H1 (cell line): ENCODE measurements around the gene OLFM2. TPM values are rescaled to one million over a fixed set of nuclear protein-coding genes. Genes with fewer than 3 reads are reported as not detected.

Source experiments
- CTCF ChIA-PET: fragments of 300-600 bp; sonication (Branson Sonifier 250); formaldehyde crosslinking; loops from one replicate; lab custom pipeline; 2021; ENCODE audit not compliant: partially characterized antibody; lab: Charles Lee
- POLR2A ChIA-PET: fragments of 300-600 bp; sonication (Branson Sonifier 250); formaldehyde crosslinking; loops from one replicate; lab custom pipeline; 2021; ENCODE audit warnings: inconsistent platforms; ENCODE audit not compliant: partially characterized antibody; lab: Charles Lee
- DNase-seq, 2 experiments: peaks; one replicate each; pipeline versions ENCODE4 v3.0.0 to v3.0.0-alpha.2; 2010 to 2022; ENCODE audit warnings: low spot score in 2 of 2, low read depth in 1 of 2, mixed read lengths in 1 of 2
- FAIRE-seq: peaks from 2 replicates; lab custom pipeline; 2011; peaks lifted over from hg19 to GRCh38; lab: Jason Lieb, UNC
- H2AFZ ChIP-seq: 2 replicates; pipeline ENCODE4 v1.8.1; 2012; ENCODE audit warnings: low read length, inconsistent platforms
- H2AK5ac ChIP-seq: 2 replicates; pipeline ENCODE4 v1.6.1; 2013; ENCODE audit warnings: low read depth, low read length
- H2BK120ac ChIP-seq: replicated peaks from 2 replicates; pipeline ENCODE3; 2013; ENCODE audit warnings: low read depth, low read length, inconsistent platforms
- H2BK12ac ChIP-seq: 2 replicates; pipeline ENCODE4 v1.6.1; 2013; ENCODE audit warnings: low read depth, low read length
- H2BK15ac ChIP-seq: 2 replicates; pipeline ENCODE4 v1.6.1; 2013; ENCODE audit warnings: low read length
- H2BK20ac ChIP-seq: 2 replicates; pipeline ENCODE4 v1.6.1; 2013; ENCODE audit warnings: low read length
- H2BK5ac ChIP-seq: 2 replicates; pipeline ENCODE4 v1.6.1; 2013; ENCODE audit warnings: low read depth, low read length
- H3K14ac ChIP-seq: 2 replicates; pipeline ENCODE4 v1.6.1; 2013; ENCODE audit warnings: inconsistent platforms; ENCODE audit not compliant: insufficient read length
- H3K18ac ChIP-seq: 2 replicates; pipeline ENCODE4 v1.6.1; 2013; ENCODE audit warnings: low read length; ENCODE audit errors: extremely low read depth
- H3K23ac ChIP-seq: 2 replicates; pipeline ENCODE4 v1.6.1; 2013; ENCODE audit warnings: inconsistent platforms; ENCODE audit not compliant: insufficient read length
- H3K23me2 ChIP-seq: 2 replicates; pipeline ENCODE4 v1.6.1; 2013; ENCODE audit warnings: low read depth, low read length
- H3K27ac ChIP-seq: 2 replicates; pipeline ENCODE4 v1.6.1; 2011; ENCODE audit warnings: low read depth, low read length, inconsistent platforms
- H3K27me3 ChIP-seq, 4 experiments: replicated peaks in 1 of 4; 1 replicate in 1 of 4; 2 replicates in 3 of 4; pipeline versions ENCODE4 v1.6.1 to v1.8.1; 2011 to 2013; ENCODE audit warnings: low read length in 3 of 4, mild to moderate bottlenecking in 3 of 4, inconsistent platforms in 2 of 4, mixed read lengths in 2 of 4, moderate library complexity in 1 of 4; ENCODE audit not compliant: control insufficient read depth in 3 of 4, insufficient read depth in 3 of 4; ENCODE audit errors: extremely low read depth in 1 of 4
- H3K36me3 ChIP-seq, 4 experiments: 2 replicates each; pipeline versions ENCODE4 v1.6.1 to v1.8.1; 2011 to 2013; ENCODE audit warnings: mild to moderate bottlenecking in 4 of 4, low read length in 3 of 4, moderate library complexity in 2 of 4, control low read depth in 1 of 4, inconsistent platforms in 1 of 4; ENCODE audit not compliant: insufficient read depth in 4 of 4, control insufficient read depth in 2 of 4
- H3K4ac ChIP-seq: replicated peaks from 2 replicates; pipeline ENCODE3; 2013; ENCODE audit warnings: low read length, low read depth, mixed read lengths, inconsistent platforms; ENCODE audit not compliant: insufficient read length
- H3K4me1 ChIP-seq, 4 experiments: replicated peaks in 1 of 4; 1 replicate in 1 of 4; 2 replicates in 3 of 4; pipeline versions ENCODE4 v1.6.1 to v1.8.1; 2011 to 2013; ENCODE audit warnings: low read length in 3 of 4, inconsistent platforms in 2 of 4, mixed read lengths in 1 of 4; ENCODE audit not compliant: insufficient read depth in 4 of 4, control insufficient read depth in 3 of 4
- H3K4me2 ChIP-seq, 2 experiments: 2 replicates each; pipeline versions ENCODE4 v1.6.1 to v1.8.1; 2011 to 2013; ENCODE audit warnings: low read depth in 2 of 2, low read length in 2 of 2, control low read depth in 1 of 2, inconsistent platforms in 1 of 2, mild to moderate bottlenecking in 1 of 2; ENCODE audit not compliant: insufficient read depth in 1 of 2
- H3K4me3 ChIP-seq, 4 experiments: fragments of 200-600, 300-600 bp in 1 of 4; sonication (generic), shearing (Covaris generic), sonication (Bioruptor Twin) in 1 of 4; 2 replicates each; pipeline versions ENCODE4 v1.5.1 to v1.8.1; 2011 to 2016; ENCODE audit warnings: low read length in 4 of 4, low read depth in 3 of 4, control low read depth in 2 of 4, inconsistent platforms in 2 of 4, mild to moderate bottlenecking in 2 of 4, mixed read lengths in 1 of 4, moderate library complexity in 1 of 4; ENCODE audit not compliant: insufficient read depth in 2 of 4; ENCODE audit errors: extremely low read depth in 1 of 4
- H3K56ac ChIP-seq: replicated peaks from 2 replicates; pipeline ENCODE3; 2013; ENCODE audit warnings: low read depth, mild to moderate bottlenecking, mixed read lengths, low read length, inconsistent platforms; ENCODE audit not compliant: insufficient read length
- H3K79me1 ChIP-seq: 2 replicates; pipeline ENCODE4 v1.6.1; 2013; ENCODE audit warnings: low read depth, low read length, control low read depth
- H3K79me2 ChIP-seq, 2 experiments: 2 replicates each; pipeline versions ENCODE4 v1.6.1 to v1.8.1; 2012 to 2013; ENCODE audit warnings: low read length in 2 of 2, mild to moderate bottlenecking in 2 of 2, inconsistent platforms in 1 of 2; ENCODE audit not compliant: insufficient read depth in 2 of 2, control insufficient read depth in 1 of 2
- H3K9ac ChIP-seq, 4 experiments: replicated peaks in 1 of 4; 1 replicate in 1 of 4; 2 replicates in 3 of 4; pipeline versions ENCODE4 v1.6.1 to v1.8.1; 2011 to 2013; ENCODE audit warnings: low read depth in 3 of 4, low read length in 3 of 4, control low read depth in 2 of 4, mild to moderate bottlenecking in 2 of 4, moderate library complexity in 2 of 4, inconsistent platforms in 1 of 4; ENCODE audit errors: extremely low read depth in 1 of 4
- H3K9me3 ChIP-seq, 2 experiments: 2 replicates each; pipeline versions ENCODE4 v1.6.1 to v1.8.1; 2012 to 2013; ENCODE audit warnings: mild to moderate bottlenecking in 2 of 2, moderate library complexity in 2 of 2, control low read depth in 1 of 2, inconsistent platforms in 1 of 2, low read depth in 1 of 2, low read length in 1 of 2, mixed read lengths in 1 of 2; ENCODE audit not compliant: insufficient read depth in 2 of 2
- H4K20me1 ChIP-seq, 2 experiments: replicated peaks in 1 of 2; 2 replicates each; pipeline versions ENCODE3 to v1.8.1; 2011 to 2013; ENCODE audit warnings: inconsistent platforms in 2 of 2, low read length in 2 of 2, mild to moderate bottlenecking in 1 of 2; ENCODE audit not compliant: insufficient read depth in 2 of 2, control insufficient read depth in 1 of 2
- H4K5ac ChIP-seq: 2 replicates; pipeline ENCODE4 v1.6.1; 2013; ENCODE audit warnings: low read length, low read depth, mixed read lengths, inconsistent platforms; ENCODE audit not compliant: insufficient read length
- H4K8ac ChIP-seq: 2 replicates; pipeline ENCODE4 v1.8.0; 2013; ENCODE audit warnings: mild to moderate bottlenecking, moderate library complexity, low read length, inconsistent platforms; ENCODE audit not compliant: insufficient read depth; ENCODE audit errors: extremely low read depth
- H4K91ac ChIP-seq: replicated peaks from 2 replicates; pipeline ENCODE3; 2013; ENCODE audit warnings: low read length, mixed read lengths, inconsistent platforms; ENCODE audit not compliant: insufficient read length
- BCL11A ChIP-seq, 2 experiments: IDR thresholded peaks; one replicate each; pipeline ENCODE4 v1.6.1; 2011; ENCODE audit warnings: low read depth in 2 of 2, low read length in 2 of 2, mild to moderate bottlenecking in 2 of 2
- CHD2 ChIP-seq: IDR thresholded peaks from 2 replicates; pipeline ENCODE4 v1.6.1; 2012; ENCODE audit warnings: low read length, improper control_type of control experiment
- HDAC6 ChIP-seq: IDR thresholded peaks from one replicate; pipeline ENCODE4 v1.7.1; 2012; ENCODE audit warnings: low read depth, mild to moderate bottlenecking, inconsistent platforms, low read length, moderate library complexity
- KDM4A ChIP-seq: IDR thresholded peaks from one replicate; pipeline ENCODE4 v1.7.1; 2012; ENCODE audit warnings: low read depth, mild to moderate bottlenecking, moderate library complexity, low read length, inconsistent platforms; ENCODE audit not compliant: severe bottlenecking
- NANOG ChIP-seq: IDR thresholded peaks from 2 replicates; pipeline ENCODE4 v1.6.1; 2011; ENCODE audit warnings: low read length, low read depth, mild to moderate bottlenecking, inconsistent platforms; ENCODE audit not compliant: insufficient read depth, poor library complexity, severe bottlenecking
- RAD21 ChIP-seq, 2 experiments: IDR thresholded peaks in 1 of 2; conservative IDR thresholded peaks in 1 of 2; 2 replicates each; pipeline ENCODE4 v1.6.1; 2011; ENCODE audit warnings: low read depth in 2 of 2, low read length in 2 of 2, improper control_type of control experiment in 1 of 2, inconsistent platforms in 1 of 2, mild to moderate bottlenecking in 1 of 2, moderate library complexity in 1 of 2
- SIRT6 ChIP-seq: IDR thresholded peaks from one replicate; pipeline ENCODE4 v1.7.1; 2012; ENCODE audit warnings: low read length, inconsistent platforms
- SP2 ChIP-seq: IDR thresholded peaks from 2 replicates; pipeline ENCODE4 v1.6.1; 2012; ENCODE audit warnings: mild to moderate bottlenecking, low read length, inconsistent platforms
- SP4 ChIP-seq: IDR thresholded peaks from 2 replicates; pipeline ENCODE4 v1.6.1; 2012; ENCODE audit warnings: low read length, inconsistent platforms
- SUZ12 ChIP-seq: fragments of 200-600 bp; sonication (generic); IDR thresholded peaks from 2 replicates; pipeline ENCODE4 v1.6.1; 2012; ENCODE audit warnings: mild to moderate bottlenecking, inconsistent platforms, low read length, moderate library complexity, mixed read lengths
- YY1 ChIP-seq: IDR thresholded peaks from 2 replicates; pipeline ENCODE4 v1.6.1; 2011; ENCODE audit warnings: low read depth, mild to moderate bottlenecking, low read length
- WGBS, 2 experiments: shearing (Covaris generic) in 1 of 2; methylation state at CpG; one replicate each; pipeline versions ENCODE4 v1.1.6 to v1.1.7; 2013 to 2015; ENCODE audit warnings: low lambda C conversion rate in 2 of 2, mixed read lengths in 2 of 2, inconsistent platforms in 1 of 2, low coverage in 1 of 2, missing lambda C conversion rate in 1 of 2; ENCODE audit not compliant: insufficient replicate concordance in 2 of 2, insufficient coverage in 1 of 2, insufficient read length in 1 of 2; ENCODE audit errors: extremely low coverage in 1 of 2, missing lambda C conversion rate in 1 of 2; 5-methylcytosine and 5-hydroxymethylcytosine counted together
- polyA plus RNA-seq, 7 experiments: library from polyadenylated mRNA; depleted of rRNA in 3 of 7; stranded (reverse) in 5 of 7; unstranded in 2 of 7; fragments of >200 nt in 5 of 7; fragments of 200-250 nt in 2 of 7; gene quantifications; 1 replicate in 5 of 7; 2 replicates in 1 of 7; 4 replicates in 1 of 7; pipeline versions ENCODE4 v1.2.1 to v1.2.3, GENCODE V29; 2011 to 2013; ENCODE audit warnings: missing spikeins in 2 of 7, mixed read lengths in 2 of 7
- total RNA-seq: library from RNA; stranded (reverse); fragmentation: NEBNext Ultra II Directional; extraction: Animal tissue kit (Norgen Biotek cat#: 25700); gene quantifications from 2 replicates; pipeline ENCODE4 v1.2.1, GENCODE V29; 2021
- TF ChIP-seq, protein P1 (sequence below), 3 experiments: IDR thresholded peaks; 1 replicate in 2 of 3; 2 replicates in 1 of 3; pipeline versions ENCODE4 v1.5.1 to v1.6.1; 2011; ENCODE audit warnings: low read length in 3 of 3, mild to moderate bottlenecking in 3 of 3, inconsistent platforms in 2 of 3, low read depth in 1 of 3, moderate library complexity in 1 of 3; ENCODE audit not compliant: insufficient read depth in 1 of 3; ENCODE audit errors: control extremely low read depth in 1 of 3

Gene OLFM2
- total and polyA plus RNA-seq, 2 of the 8 experiments (the other 6 are each of a cell fraction or from before 2014, with no cell fraction given) = 68.2 to 151 TPM

DNA sequence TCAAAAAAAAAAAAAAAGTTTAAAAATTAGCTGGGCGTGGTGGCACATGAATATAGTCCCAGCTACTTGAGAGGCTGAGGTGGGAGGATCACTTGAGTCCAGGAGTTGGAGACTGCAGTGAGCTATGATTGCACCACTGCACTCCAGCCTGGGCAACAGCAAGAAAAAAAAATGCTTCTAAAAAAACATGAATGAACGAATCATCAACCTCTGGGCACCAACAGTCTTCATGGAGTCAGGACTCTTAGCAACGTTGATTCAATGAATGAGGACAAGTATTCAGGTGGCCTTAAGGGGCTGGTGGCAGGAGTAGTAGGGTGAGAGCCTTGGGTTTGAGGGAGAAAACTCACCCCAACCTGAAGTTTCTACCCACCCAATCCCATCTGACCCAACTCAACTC, 20.6 kb upstream of the OLFM2 start:
- DNase-seq = no peak
- CTCF ChIA-PET = interaction anchor here (0.7 to 2.6 kb wide), 3 partner anchors 26 to 517 kb away, joined by 3 to 6 read pairs (median 3); no protein-coding TSS in a partner anchor
- H3K56ac ChIP-seq = no peak overlapping the region
- TF ChIP-seq SIRT6 = no peak
- TF ChIP-seq HDAC6 = no peak
- TF ChIP-seq YY1 = no peak
- TF ChIP-seq RAD21 (IDR thresholded peaks at IDR 0.05 in 1 of 2, conservative IDR thresholded peaks at IDR 0.05 in 1 of 2; ENCODE audit: low read depth in 2 of 2, low read length in 2 of 2) = no peak
- no peak for TF ChIP-seq SUZ12
- TF ChIP-seq BCL11A (IDR thresholded peaks at IDR 0.05; ENCODE audit: low read depth in 2 of 2, low read length in 2 of 2) = no peak
- TF ChIP-seq NANOG = no peak
- TF ChIP-seq SP4 = no peak
- TF ChIP-seq KDM4A = no peak
- TF ChIP-seq, protein P1, sequence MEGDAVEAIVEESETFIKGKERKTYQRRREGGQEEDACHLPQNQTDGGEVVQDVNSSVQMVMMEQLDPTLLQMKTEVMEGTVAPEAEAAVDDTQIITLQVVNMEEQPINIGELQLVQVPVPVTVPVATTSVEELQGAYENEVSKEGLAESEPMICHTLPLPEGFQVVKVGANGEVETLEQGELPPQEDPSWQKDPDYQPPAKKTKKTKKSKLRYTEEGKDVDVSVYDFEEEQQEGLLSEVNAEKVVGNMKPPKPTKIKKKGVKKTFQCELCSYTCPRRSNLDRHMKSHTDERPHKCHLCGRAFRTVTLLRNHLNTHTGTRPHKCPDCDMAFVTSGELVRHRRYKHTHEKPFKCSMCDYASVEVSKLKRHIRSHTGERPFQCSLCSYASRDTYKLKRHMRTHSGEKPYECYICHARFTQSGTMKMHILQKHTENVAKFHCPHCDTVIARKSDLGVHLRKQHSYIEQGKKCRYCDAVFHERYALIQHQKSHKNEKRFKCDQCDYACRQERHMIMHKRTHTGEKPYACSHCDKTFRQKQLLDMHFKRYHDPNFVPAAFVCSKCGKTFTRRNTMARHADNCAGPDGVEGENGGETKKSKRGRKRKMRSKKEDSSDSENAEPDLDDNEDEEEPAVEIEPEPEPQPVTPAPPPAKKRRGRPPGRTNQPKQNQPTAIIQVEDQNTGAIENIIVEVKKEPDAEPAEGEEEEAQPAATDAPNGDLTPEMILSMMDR (IDR thresholded peaks at IDR 0.05; ENCODE audit: control extremely low read depth in 1 of 3, insufficient read depth in 1 of 3, low read depth in 1 of 3, low read length in 3 of 3) = no peak
- no peak for TF ChIP-seq CHD2
- TF ChIP-seq SP2 = no peak

More for the DNA sequence above, 20.6 kb upstream of the OLFM2 start:
- H2BK5ac ChIP-seq = no peak overlapping the region
- no peak overlapping the region for H3K23ac ChIP-seq
- H2BK15ac ChIP-seq = no peak overlapping the region
- no peak overlapping the region for H2BK20ac ChIP-seq
- H4K8ac ChIP-seq = no peak overlapping the region
- no peak overlapping the region for H2AFZ ChIP-seq
- no peak overlapping the region for H3K27ac ChIP-seq
- no peak overlapping the region for H2AK5ac ChIP-seq
- no peak overlapping the region for H3K18ac ChIP-seq
- POLR2A ChIA-PET = interaction anchor here (0.8 kb wide), 1 partner anchor 9 kb away, joined by 3 read pairs; no protein-coding TSS in a partner anchor
- H3K79me2 ChIP-seq = no peaks in the 10 kb centered on the region
- no peaks in the 10 kb centered on the region for H3K23me2 ChIP-seq
- H3K4me2 ChIP-seq = no peak overlapping the region
- no peak overlapping the region for H2BK12ac ChIP-seq
- no peaks in the 10 kb centered on the region for H3K36me3 ChIP-seq
- H4K20me1 ChIP-seq = no peaks in the 10 kb centered on the region
- no peak overlapping the region for H3K14ac ChIP-seq
- no peak overlapping the region for H2BK120ac ChIP-seq
- H3K4me1 ChIP-seq = peaks cover 3 to 19% (median 3%) of the 10 kb centered on the region in 4 experiments; a peak in 5 of 7 replicates
- H3K4me3 ChIP-seq = no peak overlapping the region
- WGBS, 2 experiments = 93% methylated on average over 3 of the region's 3 CpGs; no CpG with 5 or more reads in 1 of the 2 experiments
- no peak for FAIRE-seq
- H3K79me1 ChIP-seq = no peaks in the 10 kb centered on the region
- H4K91ac ChIP-seq = no peak overlapping the region
- no peaks in the 10 kb centered on the region; a peak in 3 of 7 replicates for H3K27me3 ChIP-seq
- no peak overlapping the region for H4K5ac ChIP-seq
- H3K9ac ChIP-seq = no peak overlapping the region
- H3K4ac ChIP-seq = no peak overlapping the region
- no peaks in the 10 kb centered on the region for H3K9me3 ChIP-seq
